ENCODE data around the gene MRC2.

GRCh38 chr17:62716834-62717588, 89.5 kb downstream of the MRC2 start:
- TF ChIP-seq TAF1 (IDR thresholded peaks at IDR 0.05; ENCODE audit: borderline replicate concordance, insufficient read depth, low read length) (no peak), POLR2AphosphoS5 (IDR thresholded peaks at IDR 0.05; ENCODE audit: low read depth, low read length) (no peak)

Measured in PFSK-1 (cell line).